ENCODE measurements around the gene NGEF.

DNA sequence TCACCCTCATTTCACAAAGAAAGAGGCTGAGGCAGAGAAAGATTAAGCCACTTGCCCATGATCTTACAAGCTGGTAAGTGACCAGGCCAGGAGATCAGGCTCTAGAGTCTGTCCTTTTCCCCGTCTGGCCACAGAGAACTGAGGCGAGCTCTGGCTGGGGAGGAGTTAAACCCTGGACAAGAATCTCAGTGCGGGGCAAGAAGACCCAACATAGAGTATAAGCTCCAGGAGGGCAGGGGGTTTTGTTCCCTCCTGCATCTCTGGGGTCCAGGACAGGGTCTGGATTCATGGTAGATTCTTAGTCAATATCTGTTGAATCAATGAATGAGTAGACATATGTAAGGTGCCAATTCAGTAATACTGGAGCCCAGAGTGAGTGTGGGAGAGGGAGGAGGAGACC lies 34.1 kb upstream of the NGEF start:
- TF ChIP-seq, protein P1, sequence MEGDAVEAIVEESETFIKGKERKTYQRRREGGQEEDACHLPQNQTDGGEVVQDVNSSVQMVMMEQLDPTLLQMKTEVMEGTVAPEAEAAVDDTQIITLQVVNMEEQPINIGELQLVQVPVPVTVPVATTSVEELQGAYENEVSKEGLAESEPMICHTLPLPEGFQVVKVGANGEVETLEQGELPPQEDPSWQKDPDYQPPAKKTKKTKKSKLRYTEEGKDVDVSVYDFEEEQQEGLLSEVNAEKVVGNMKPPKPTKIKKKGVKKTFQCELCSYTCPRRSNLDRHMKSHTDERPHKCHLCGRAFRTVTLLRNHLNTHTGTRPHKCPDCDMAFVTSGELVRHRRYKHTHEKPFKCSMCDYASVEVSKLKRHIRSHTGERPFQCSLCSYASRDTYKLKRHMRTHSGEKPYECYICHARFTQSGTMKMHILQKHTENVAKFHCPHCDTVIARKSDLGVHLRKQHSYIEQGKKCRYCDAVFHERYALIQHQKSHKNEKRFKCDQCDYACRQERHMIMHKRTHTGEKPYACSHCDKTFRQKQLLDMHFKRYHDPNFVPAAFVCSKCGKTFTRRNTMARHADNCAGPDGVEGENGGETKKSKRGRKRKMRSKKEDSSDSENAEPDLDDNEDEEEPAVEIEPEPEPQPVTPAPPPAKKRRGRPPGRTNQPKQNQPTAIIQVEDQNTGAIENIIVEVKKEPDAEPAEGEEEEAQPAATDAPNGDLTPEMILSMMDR (conservative IDR thresholded peaks at IDR 0.05 in 1 of 2, IDR thresholded peaks at IDR 0.05 in 1 of 2; ENCODE audit: low read depth in 1 of 2, low read length in 2 of 2): no peak
- TF ChIP-seq EZH2 (IDR thresholded peaks at IDR 0.05; ENCODE audit: low read length, missing control alignments): no peak

All from fibroblast of lung (primary cell).